ENCODE results near the gene SENP7.
"Not testable (repeated sequence)": the region's sequence is repeated elsewhere in the genome, so short reads cannot be mapped to it uniquely, and the experiment has no call there.

SENP7 gene

DNA sequence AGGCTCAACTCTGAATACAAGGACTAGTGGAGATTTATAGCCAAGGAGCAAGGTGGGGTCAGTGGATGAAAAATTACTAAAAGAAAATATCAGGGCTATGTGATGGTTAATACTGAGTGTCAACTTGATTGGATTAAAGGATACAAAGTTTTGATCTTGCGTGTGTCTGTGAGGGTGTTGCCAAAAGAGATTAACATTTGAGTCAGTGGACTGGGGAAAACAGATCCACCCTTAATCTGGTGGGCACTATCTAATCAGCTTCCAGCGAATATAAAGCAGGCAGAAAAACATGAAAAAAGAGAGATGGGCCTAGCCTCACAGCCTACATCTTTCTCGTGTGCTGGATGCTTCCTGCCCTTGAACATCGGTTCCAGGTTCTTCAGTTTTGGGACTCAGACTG is 14.4 kb upstream of the SENP7 start:
- no peak for DNase-seq

DNA sequence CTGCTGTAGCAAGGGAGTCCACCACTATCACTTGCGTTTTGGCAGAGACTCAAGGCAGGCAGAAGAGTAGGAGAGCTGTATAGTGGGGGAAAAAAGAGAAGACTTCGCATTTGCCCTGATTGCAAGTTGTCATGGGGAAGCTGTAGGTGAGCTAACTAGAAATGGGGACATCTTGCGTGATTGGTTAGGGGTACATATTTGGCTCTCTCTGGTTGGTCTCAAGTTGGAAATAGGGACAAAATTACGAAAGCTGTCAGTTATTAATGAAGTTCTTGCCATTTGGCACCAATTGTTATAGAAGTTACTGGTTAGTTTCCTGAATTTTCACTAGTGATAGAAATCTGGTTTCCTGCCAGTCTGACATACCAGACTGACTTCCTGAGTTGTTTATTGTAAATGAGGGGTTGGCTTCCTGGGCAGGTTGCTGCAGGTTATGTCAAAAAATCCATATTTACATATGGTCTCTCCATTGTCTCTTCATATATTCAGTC is 8.2 kb upstream of the SENP7 start:
- DNase-seq: no peak

DNA sequence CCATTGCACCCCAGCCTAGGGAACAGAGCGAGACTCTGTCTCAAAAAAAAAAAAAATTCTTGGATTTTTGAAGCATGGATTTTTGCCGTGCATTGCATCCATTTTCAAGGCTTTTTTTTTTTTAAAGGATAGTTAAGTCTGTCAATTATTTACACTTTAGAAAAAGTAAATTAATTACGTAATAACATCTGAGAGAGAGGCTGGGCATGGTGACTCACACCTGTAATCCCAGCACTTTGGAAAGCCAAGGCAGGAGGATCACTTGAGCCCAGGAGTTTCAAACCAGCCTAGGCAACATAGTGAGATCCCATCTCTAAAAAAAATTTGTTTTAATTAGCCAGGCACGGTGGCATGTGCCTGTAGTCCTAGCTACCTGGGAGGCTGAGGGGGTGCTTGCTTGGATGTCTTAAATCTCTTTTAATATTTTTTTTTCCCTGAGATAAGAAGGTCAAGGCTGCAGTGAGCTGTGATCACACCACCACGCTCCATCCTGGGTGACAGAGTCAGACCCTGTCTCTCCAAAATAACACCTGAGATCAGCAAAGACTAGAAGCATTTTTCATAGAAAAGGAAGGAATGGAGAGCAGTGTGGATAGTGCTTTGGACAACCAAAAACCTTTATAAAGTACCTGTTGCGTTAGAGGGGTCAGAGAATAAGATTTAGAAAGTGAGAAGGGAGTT is 6.8 kb upstream of the SENP7 start:
- no peak for DNase-seq

DNA sequence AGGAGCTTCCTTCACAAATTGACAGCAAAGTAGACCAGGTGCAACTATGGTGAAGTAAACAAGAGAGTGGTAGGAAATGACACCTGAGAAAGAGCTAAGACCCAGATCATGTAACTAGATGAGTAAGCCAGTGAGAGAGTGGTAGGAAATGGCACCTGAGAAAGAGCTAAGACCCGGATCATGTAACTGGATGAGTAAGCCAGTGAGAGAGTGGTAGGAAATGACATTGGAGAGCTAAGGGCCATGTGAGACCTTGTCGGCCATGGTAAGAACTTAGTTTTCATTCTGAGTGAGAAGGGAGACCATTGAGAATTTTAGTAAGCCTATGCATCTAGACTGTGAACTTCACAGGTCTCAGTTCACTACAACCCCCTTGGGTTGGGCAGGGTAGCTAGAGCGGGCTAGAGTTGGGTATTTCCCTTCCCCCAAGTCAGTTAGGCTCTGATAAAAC is 5.4 kb upstream of the SENP7 start:
- no peak for DNase-seq

DNA sequence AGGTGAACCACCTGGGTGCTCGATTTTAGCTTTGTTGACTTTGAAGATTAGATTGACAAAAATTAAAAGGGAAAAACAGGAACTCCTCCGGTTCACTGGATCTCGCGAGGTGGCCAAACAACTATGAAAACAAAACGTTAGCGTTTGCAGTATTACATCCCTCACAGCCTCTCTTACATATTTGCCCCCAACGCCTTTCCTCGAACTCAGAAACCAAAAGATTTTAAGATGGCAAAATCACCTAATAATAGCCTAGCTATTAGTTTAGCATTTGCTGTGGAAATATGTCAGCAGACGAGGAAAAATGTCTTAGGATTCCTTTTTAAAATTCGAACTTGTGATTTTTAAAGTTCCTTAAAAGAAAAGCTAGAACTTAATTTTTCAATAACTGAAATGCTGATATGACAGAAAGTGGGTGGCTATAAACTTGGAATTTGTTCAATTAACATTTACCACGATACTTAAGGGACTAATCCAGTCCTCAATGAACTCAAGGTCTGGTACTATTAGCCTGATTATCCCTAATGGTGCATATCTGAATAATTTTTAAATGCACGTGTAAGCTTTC is 491 bp upstream of the SENP7 start:
- no peak for DNase-seq

DNA sequence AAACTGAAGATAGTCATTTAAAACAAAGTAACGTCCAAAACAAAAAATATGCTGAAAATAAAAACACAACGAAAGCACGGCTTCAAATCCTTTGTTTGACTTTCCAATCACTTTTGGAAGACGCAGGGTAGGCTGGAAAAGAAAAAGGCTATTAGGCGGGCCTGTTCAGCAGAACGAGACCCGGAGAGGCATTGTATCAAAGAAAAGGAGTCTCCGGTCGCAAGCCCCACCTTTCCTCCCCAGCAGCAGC is 691 bp downstream of the SENP7 start:
- no peak for DNase-seq

DNA sequence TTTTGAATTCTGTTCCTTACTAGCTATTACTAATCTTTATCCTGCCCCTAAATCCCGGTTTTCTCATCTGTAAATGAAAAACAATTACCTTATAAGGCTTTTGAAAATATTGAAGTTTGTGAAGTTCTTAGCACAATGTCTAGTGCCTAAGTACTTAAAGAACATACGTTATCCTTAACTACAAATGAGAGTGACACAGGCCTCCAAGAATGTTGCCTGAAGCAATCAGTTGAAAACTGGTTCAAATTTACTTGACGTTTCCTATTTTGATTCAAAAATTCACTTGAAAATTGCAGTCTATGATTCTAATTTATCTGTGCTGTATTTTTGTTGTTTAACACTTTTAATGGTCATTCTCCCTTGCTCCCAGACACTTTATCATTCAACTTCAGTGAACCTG is 3.2 kb downstream of the SENP7 start:
- no peak for DNase-seq

DNA sequence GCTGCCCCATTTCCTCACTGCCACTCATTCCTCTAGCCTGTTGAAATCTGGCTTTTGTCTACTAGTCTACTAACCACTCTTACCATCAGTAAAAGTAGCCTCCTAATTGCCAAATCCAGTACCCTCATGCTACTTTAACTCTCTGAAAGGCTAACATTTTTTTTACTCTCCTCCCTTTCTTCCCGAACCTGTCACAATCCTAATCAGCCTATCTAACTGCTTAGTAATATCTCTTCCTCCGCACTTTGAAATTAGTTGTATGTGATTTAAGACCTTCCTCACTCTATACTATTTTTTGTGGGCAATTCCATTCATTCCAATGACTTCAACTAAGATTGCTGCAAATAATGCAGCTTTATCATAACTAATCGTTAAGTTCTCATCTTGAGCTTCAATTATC is 3.7 kb downstream of the SENP7 start:
- no peak for DNase-seq

DNA sequence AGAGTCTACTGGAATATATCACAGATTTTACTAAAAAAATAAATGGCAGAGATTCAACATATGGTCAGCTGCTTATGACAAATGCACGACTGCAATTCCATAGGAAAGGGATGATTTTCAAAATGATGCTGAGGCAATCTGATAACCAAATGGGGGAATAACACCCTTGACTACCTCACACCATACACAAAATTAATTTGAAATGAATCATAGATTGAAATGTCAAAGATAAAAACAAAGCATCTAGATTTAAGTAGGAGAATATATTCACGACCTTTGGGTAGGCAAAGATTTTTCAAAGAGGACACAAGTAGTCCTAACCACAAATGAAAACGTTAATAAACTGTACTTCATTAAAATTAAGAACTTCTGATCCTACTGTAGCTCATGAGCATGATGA is 11.2 kb downstream of the SENP7 start:
- no peak for DNase-seq

DNA sequence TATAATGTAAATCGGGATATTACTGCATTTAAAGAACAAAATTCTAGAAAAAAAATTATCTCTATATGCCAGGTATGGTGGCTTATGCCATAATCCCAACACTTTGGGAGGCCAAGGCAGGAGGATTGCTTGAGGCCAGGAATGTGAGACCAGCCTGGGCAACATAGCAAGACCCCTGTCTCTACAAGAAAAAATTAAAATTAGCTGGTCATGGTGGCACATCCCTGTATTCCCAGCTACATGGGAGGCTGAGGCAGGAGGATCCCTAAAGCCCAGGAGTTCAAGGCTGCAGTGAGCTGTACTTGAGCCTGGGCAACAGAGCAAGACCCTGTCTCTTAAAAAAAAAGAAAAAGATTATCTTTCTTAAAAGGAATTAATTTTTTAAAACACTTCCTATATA is 12.8 kb downstream of the SENP7 start:
- DNase-seq: no peak

DNA sequence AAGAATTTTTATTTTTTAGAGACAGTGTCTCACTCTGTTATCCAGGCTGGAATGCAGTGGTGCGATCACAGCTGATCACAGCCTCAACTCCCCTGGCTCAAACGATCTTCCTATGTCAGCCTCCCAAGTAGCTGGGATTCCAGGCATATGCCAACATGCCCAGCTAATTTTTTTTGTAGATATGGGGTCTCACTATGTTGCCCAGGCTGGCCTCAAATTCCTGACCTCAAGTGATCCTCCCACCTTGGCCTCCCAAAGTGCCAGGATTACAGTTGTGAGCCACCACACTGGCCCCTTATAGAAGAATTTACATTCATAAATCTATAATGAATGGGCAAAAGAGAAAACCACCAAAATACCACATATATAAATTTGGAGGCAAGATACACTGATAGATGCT is 15.2 kb downstream of the SENP7 start:
- DNase-seq: no peak

DNA sequence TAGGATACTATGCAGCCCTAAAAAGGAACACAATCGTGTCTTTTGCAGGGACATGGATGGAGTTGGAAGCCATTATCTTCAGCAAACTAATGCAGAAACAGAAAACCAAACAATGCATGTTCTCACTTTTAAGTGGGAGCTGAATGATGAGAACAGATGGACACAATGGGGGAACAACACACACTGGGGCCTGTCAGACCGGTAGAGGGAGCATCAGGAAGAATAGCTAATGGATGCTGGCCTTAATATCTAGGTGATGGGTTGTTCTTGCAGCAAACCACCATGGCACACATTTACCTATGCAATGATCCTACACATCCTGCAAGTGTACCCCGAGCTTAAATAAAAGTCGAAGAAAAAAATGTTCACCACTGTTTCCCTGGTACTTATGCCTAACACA is 17.5 kb downstream of the SENP7 start:
- DNase-seq: no peak

DNA sequence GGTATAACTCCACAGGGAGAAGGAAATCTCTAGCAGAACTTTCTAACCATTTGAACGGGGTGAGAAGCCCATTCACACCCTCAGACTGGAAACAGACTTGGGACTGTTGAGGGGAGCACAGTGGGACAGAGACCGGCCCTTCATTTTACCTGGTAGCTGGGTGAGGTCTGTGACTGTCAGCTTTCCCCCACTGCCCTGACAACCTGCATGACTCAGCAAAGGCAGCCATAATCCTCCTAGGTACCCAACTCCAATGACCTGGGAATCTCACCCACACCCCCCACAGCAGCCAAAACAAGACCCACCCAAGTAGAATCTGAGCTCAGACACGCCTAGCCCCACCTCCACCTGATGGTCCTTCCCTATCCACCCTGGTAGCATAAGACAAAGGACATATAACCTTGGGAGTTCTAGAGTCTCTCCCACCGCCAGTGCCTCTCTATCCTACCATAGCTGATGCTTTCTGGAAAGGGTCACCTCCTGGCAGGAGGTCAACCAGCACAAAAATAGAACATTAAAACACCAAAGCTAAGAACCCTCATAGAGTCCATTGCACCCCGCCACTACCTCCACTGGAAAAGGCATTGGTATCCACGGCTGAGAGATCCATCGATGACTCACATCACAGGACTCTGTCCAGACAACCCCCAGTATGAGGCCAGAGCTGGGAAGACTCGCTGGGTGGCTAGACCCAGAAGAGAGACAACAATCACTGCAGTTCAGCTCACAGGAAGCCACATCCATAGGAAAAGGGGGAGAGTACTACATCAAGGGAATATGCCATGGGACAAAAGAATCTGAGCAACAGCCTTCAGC is 28.0 kb downstream of the SENP7 start:
- no peak for DNase-seq

DNA sequence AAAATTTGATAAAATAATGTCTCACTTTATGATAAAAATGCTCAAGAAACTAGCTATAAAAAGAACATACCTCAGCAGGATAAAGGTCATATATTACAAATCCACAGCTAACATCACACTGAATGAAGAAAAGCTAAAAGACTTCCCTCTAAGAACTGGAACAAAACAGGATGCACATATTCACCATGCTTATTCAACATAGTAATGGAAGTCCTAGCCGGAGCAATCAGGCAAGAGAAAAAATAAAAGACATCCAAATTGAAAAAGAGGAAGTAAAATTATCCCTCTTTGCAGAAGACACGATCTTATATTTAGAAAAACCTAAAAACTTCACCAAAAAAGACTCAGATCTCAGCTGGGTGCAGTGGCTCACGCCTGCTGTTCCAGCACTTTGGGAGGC is 34.0 kb downstream of the SENP7 start:
- no peak for DNase-seq

DNA sequence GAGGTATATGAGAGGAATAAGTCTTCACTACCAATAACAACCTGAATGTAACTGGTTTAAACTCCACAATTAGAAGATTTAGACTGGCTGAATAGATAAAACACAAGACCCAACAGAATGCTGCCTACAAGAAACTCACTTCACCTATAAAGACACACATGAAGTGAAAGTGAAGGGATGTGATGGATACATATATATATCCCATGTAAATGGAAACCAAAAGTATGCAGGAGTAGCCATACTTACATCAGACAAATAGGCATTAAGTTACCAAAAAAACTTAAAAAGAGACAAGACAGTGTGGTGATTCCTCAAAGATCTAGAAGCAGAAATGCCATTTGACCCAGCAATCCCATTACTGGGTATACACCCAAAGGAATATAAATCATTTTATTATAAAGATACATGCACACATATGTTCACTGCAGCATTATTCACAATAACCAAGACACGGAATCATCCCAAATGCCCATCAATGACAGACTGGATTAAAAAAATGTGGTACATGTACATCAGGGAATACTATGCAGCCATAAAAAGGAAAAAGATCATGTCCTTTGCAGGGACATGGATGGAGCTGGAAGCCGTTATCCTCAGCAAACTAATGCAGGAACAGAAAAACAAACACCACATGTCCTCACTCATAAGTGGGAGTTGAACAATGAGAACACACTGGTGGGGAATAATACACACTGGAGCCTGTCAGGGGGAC is 38.0 kb downstream of the SENP7 start:
- not testable (repeated sequence) for DNase-seq

DNA sequence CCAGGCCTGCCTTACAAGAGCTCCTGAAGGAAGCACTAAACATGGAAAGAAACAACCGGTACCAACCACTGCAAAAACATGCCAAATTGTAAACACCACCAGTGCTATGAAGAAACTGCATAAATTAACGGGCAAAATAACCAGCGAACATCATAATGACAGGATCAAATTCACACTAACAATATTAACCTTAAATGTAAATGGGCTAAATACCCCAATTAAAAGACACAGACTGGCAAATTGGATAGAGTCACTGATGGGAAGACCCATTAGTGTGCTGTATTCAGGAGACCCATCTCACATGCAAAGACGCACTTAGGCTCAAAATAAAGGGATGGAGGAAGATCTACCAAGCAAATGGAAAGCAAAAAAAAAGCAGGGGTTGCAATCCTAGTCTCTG is 44.3 kb downstream of the SENP7 start:
- not testable (repeated sequence) for DNase-seq

DNA sequence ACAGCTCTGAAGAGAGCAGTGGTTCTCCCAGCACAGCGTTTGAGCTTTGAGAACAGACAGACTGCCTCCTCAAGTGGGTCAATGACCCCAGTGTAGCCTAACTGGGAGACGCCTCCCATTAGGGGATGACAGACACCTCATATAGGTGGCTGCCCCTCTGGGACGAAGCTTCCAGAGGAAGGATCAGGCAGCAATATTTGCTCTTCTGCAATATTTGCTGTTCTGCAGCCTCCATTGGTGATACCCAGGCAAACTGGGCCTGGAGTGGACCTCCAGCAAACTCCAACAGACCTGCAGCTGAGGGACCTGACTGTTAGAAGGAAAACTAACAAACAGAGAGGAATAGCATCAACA is 45.7 kb downstream of the SENP7 start:
- not testable (repeated sequence) for DNase-seq

DNA sequence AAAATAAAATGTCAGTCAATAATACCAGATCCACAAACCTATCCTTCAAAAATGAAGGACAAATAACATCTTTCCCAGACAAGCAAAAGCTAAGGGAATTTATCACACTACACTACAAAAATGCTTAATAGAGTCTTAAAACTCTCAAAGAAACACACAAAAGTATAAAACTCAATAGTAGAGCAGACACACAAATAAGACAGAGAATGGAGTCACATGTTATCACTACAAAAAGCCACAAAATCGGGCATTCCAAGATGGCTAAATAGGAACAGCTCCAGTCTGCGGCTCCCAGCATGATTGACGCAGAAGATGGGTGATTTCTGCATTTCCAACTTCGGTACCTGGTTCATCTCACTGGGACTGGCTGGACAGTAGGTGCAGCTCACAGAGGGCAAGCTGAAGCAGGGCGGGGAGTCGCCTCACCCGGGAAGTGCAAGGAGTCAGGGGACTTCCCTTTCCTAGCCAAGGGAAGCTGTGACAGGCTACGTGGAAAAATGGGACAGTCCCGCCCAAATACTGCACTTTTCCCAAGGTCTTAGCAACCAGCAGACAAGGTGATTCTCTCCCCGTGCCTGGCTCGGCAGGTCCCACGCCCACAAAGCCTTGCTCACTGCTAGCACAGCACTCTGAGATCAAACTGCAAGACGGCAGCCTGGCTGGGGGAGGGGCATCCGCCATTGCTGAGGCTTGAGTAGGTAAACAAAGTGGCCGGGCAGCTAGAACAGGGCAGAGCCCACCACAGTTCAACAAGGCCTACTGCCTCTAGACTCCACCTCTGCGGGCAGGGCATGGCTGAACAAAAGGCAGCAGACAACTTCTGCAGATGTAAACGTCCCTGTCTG is 46.3 kb downstream of the SENP7 start:
- DNase-seq: no peak

DNA sequence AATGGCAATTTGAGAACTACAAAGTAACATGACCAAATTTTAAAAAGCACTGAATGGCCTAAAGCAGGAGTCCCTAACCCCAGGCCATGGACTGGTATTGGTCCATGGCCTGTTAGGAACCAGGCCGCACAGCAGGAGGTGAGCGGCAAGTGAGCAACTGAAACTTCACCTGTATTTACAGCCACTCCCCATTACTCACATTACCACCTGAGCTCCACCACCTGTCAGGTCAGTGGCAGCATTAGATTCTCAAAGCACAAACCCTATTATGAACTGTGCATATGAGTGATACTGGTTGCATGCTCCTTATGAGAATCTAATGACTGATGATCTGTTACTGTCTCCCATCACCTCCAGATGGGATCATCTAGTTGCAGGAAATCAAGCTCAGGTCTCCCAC is 48.8 kb downstream of the SENP7 start:
- DNase-seq: no peak

DNA sequence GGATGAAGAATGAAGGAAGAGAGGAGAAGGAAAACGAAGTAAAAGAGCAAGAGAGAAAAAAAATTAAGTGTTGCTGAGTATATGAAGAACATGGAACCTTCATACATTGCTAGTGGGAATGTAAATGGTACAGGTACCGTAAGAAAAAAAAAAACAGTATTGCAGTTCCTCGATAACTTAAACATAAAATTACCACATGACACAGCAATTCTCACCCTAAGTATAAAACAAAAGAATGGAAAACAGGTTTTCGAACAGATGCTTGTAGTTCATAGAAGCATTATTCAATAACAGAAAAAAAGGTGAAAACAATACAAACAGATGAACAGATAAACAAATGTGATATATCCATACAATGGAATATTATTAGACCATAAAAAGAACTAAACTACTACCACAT is 51.6 kb downstream of the SENP7 start:
- no peak for DNase-seq

DNA sequence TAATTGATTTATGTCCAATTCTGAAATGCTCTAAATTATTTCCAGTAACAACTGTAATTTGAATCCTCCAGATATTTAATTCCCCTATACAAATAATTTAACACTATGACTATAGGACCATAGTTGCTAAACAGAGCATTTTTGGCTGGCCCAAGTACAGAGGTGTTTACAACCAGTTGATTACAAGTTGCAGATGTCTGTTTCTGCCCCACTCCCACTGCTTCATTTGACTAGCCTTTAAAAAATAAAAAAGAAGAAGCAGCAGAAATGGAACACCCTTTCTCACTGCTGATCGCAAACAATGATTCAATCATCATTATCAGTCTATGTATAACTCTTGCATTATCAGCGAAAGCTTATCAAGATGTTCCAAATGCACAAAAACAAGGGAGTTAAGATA is 54.6 kb downstream of the SENP7 start:
- no peak for DNase-seq

DNA sequence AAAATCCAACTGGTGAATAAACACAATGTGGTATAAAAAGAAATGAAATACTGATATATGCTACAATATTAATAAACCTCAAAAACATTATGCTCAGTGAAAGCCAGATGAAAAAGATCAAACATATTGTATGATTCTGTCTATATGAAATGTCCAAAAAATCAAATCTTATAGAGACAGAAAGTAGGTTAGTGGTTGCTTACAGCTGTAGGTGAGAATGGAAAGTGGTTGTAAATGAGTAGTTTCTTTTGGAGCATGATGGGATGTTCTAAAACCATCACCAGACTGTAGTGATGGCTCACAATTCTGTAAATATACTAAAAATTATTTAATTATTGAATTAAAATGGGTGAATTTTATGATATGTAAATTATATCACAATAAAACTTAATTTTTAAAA is 58.4 kb downstream of the SENP7 start:
- DNase-seq: no peak

DNA sequence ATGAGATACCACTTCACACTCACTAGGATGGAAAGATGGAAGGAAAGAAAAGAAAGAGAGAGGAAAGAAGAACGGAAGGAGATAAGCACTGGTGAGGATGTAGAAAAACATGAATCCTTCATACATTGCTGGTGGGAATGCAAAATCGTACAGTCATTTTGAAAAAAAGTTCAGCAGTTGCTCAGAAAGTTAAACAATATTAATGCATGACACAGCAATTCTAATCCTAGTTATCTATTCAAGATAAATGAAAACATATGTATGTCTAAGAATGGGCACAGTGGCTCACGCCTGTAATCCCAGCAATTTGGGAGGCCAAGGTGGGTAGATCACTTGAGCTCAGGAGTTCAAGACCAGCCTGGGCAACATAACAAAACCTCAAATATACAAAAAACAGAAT is 59.1 kb downstream of the SENP7 start:
- no peak for DNase-seq
